Measurements from ENCODE around the gene PSME1.

Gene PSME1

DNA sequence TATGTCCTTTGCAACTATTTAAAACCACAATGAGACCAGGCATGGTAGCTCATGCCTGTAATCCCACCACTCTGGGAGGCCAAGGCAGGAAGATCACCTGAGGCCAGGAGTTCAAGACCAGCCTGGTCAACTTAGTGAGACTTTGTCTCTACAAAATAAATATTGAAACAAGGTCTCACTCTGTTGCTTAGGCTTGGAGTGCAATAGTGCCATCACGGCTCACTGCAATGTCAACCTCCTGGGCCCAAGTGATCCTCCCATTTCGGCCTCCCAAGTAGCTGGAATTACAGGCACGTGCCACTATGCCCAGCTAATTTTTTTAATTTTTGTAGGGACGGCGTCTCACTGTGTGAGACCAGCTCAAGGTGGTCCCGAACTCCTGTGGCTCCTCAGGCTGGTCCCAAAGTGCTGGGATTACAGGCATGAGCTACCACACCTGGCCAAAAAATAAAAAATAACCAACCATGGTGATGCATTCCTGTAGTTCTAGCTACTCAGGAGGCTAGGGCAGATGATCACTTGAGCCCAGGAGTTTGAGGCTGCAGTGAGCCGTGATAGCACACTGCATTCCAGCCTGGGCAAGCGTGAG, 6.5 kb upstream of the PSME1 start:
- DNase-seq (ENCODE audit: low read depth, low spot score), result no peak

DNA sequence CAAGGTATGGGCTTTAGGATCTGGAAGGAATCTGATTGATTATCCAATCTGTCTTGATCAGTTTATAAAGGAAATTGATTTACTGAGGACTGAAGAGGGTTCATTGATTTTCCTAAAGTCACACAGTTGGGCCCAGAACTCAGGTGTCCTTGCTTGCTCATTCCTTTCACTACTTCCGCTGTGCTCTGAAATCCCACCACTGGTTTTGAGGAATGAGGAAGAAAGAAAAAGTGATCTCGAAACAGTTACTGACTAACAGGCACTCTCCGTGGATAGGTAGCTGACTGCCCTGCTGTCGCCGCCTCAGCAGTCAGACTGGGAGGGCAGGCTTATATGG, 5.6 kb upstream of the PSME1 start, which contains the start of gene FITM1:
Gene FITM1 (plus strand): TSS at position 280 of the 337 bp plus-strand sequence. CDS start 905 bp downstream, outside the sequence.
- DNase-seq (ENCODE audit: low read depth, low spot score), result no peak

DNA sequence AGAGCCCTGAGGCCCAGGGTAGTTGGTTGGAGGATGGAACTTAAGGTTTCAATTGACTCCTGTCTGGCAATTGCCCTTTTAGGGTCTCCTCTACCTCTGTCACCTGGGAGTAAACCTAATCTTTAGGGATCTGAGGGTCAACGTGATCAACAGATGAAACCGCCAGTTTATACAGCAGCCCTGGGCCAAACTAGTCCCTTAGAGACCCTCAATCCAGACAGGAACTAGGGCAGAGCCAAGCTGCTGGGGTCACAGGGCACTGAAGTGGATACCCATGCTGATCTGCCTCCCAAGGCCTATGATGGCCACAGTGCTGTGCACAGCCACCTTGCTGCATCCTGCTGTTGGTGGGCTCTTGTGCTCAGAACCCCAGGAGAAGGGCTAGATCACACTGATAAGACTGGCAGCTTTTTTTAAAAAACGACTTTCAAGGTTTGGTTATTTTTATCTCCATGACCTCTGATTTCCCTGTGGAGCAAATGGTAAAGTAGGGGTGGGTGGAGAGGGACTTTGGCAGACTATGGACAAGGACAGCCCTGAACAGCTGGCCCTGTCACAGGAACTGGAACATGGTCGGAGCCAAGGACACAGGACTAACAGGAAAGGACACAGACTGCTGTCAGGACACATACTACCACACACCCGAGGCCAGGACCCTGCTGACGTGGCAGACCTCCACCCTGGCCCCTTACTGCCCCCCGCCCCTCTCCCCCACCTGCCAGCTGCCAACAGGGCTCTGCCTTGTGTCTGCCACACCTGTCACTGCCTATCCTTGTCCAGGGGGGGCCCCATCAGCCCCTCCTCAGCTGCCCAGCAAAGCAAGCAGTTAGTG, 5.1 kb upstream of the PSME1 start:
- no peak for DNase-seq (ENCODE audit: low read depth, low spot score)

DNA sequence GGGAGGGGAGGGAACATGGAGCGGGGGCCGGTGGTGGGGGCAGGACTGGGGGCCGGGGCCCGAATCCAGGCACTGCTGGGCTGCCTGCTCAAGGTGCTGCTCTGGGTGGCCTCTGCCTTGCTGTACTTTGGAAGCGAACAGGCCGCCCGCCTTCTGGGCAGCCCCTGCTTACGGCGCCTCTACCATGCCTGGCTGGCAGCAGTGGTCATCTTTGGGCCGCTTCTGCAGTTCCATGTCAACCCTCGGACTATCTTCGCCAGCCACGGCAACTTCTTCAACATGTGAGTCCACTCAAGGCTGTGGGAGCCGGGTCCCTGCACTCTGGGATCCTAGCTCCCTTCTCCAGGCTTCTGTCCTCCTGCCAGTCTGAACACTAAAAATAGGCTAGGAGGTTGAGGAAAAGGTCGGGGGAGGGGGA, 4.4 kb upstream of the PSME1 start:
- DNase-seq (ENCODE audit: low read depth, low spot score), result no peak

DNA sequence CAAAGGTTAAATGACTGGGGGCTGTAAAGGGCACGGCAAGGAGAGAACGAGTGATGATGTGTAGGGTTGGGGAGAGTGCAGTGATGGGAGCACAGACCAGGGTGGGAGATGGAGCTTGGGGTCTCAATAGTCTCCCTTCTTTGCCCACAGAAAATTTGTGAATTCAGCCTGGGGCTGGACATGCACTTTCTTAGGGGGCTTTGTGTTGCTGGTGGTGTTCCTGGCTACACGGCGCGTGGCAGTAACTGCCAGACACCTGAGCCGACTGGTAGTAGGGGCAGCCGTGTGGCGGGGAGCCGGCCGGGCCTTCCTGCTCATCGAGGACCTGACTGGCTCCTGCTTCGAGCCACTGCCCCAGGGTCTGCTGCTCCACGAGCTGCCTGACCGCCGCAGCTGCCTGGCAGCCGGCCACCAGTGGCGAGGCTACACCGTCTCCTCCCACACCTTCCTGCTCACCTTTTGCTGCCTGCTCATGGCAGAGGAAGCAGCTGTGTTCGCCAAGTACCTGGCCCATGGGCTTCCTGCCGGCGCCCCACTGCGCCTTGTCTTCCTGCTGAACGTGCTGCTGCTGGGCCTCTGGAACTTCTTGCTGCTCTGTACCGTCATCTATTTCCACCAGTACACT, 3.8 kb upstream of the PSME1 start:
- no peak for DNase-seq (ENCODE audit: low read depth, low spot score)

DNA sequence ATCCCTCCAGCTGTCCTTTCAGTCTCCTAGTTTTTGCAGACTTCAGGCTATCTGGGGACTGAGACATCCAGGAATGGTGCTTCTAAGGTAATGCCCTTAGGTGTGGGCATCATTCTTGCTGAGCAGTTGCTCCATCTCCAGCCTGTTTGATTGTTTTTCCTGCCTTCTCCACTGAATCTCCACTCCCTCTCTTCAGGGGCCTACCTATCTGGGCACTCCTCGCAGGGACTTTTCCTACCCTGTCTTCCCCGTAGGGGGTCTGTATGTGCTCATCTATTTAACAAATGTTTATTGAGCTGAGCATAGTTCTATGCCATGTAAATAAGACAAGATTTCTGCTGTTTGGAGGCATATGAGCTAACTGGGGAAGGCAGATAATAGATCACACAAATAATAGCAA, 3.0 kb upstream of the PSME1 start:
- DNase-seq (ENCODE audit: low read depth, low spot score), result no peak

DNA sequence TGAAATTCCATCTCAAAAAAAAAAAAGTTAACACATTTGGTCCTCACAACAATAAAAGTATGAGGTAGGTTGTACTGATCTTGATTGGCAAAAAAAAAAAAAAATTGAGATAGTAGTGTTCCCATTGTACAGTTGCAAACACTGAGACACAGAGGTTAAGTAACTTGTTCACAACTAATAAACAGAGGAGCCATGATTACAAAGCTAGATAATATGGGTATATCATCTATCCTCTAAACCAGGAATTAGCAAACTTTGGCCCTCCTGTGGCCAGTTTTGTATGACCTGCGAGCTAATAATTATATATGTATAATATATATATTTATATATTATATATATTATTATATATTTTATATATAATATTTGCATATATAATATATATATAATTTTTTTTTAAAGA, 2.3 kb upstream of the PSME1 start:
- no peak for DNase-seq (ENCODE audit: low read depth, low spot score)

DNA sequence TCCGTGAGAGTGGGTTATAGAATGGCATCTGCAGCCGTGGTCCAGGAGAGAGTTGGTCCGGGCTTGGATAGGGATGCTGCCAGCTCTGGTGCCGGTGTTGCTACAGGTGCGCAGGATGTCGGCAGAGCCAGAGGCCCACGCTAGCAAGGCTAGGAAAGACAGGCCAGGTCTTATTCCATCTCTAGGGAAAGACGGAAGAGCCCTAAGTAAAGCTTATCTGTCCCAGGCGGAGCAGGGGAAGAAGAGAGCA, 485 bp upstream of the PSME1 start:
- no peak for DNase-seq (ENCODE audit: low read depth, low spot score)

DNA sequence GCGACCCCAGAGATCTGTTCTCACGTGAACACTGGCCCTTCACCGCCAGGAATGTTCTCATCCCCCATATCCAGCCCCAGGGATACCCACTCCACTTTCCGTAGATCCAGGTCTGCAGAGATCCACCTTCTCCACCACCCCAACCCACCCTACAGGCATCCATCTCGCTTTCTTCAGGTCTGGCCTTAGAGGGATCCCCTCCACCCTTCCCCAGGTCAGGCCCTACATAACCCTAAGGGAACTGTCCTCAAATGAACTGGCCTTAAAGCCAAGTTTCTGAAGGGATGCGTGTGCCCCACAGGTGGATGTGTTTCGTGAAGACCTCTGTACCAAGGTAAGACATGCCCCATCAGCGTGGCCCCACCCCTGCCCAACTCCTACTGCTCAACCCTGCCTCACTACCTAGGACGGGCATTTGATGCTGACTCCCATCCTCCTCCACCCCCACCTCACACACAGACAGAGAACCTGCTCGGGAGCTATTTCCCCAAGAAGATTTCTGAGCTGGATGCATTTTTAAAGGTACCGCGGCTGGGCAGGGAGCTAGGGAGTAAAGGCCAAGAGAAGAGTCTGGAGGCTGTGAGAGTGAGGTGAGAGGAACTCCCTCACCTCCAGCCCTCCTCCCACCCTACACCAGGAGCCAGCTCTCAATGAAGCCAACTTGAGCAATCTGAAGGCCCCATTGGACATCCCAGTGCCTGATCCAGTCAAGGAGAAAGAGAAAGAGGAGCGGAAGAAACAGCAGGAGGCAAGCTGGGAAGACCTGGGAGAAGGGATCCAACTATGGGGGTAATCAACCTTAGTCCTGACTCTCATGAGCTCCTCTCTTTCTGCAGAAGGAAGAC, 912 bp downstream of the PSME1 start:
- DNase-seq (ENCODE audit: low read depth, low spot score), result no peak

DNA sequence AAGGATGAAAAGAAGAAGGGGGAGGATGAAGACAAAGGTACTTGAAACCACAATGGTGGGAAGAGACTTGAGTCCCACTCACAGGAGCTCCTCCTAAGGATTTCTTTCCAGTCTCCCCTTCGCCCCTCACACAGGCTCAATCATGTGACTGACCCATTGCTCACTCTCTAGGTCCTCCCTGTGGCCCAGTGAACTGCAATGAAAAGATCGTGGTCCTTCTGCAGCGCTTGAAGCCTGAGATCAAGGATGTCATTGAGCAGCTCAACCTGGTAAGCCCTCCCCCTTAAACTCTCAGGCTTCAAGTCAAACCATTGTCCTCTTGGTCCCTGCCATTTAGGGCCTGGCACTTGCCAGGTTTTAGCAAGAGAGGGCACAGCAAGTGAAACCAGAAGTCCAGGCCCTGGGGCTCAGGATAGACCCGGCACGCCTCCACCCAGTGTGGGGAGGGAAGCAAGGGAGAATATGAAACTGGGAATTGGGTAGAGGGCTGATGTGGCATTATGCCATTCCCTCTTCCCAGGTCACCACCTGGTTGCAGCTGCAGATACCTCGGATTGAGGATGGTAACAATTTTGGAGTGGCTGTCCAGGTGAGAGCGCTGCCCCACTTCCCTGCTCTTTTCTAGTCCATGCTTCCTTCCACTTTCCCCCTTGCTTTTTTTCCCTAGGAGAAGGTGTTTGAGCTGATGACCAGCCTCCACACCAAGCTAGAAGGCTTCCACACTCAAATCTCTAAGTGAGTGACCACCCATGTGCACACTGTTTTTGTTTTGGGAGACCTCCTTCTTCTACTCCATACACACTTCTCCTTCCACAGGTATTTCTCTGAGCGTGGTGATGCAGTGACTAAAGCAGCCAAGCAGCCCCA, 1.8 kb downstream of the PSME1 start:
- DNase-seq (ENCODE audit: low read depth, low spot score), result no peak

DNA sequence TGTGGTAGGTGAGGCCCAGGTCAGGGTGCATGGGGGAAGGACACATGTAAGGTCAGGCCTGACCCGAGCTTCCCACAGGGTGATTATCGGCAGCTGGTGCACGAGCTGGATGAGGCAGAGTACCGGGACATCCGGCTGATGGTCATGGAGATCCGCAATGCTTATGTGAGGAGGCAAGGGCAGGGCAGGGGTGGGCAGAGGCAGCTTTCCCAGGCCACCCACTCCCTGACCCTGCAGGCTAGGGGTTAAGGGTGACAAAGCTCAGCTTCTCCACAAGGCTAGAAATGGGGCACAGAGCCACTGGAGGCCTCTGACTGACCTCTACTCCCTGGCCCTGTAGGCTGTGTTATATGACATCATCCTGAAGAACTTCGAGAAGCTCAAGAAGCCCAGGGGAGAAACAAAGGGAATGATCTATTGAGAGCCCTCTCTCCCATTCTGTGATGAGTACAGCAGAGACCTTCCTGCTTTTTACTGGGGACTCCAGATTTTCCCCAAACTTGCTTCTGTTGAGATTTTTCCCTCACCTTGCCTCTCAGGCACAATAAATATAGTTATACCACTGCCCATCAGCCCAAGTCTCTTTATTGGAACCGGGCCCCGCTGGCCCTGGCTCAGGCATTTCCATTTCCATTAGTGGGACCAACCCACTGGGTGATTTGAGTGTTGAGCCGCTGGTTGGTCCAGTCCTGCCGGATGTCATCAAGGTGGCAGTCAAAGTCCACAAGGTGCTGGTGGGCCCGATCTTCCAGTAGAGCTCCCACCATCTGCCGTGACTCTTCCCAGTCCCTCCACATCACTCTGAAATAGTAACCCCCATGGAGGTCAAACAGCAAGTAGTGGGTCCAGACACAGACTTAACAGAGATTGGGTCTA, 2.6 kb downstream of the PSME1 start:
- DNase-seq (ENCODE audit: low read depth, low spot score), result no peak

DNA sequence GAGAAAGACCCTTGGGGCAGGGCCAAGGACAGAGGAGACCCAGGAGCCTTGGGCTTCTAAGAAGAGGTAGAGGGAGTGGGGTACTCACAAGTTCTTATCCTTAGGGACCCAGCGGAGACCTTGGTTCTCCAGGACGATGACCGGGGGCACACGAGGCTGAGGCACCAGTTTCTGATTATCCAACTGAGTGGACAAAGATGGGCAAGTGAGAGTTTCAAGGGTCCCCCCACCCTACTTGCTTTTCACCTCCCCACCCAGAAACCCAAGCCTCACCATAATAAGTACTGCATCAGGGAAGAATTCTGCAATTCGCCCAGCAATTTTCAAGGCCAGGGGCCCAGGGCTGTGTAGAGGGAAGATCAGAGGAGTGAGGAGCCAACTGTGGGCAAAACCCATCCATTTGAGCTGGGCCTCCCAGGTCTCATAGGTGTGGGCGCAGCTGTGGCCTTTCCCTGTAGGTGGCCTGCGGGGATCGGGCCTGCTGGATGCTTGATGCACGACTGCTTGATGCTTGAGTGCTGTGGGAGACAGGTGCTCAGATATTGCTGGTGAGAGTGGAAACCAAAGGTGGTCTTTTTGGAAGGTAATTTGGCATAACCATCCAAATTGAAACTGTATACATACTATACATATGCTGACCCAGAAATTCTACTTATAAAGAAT, 3.4 kb downstream of the PSME1 start:
- no peak for DNase-seq (ENCODE audit: low read depth, low spot score)

DNA sequence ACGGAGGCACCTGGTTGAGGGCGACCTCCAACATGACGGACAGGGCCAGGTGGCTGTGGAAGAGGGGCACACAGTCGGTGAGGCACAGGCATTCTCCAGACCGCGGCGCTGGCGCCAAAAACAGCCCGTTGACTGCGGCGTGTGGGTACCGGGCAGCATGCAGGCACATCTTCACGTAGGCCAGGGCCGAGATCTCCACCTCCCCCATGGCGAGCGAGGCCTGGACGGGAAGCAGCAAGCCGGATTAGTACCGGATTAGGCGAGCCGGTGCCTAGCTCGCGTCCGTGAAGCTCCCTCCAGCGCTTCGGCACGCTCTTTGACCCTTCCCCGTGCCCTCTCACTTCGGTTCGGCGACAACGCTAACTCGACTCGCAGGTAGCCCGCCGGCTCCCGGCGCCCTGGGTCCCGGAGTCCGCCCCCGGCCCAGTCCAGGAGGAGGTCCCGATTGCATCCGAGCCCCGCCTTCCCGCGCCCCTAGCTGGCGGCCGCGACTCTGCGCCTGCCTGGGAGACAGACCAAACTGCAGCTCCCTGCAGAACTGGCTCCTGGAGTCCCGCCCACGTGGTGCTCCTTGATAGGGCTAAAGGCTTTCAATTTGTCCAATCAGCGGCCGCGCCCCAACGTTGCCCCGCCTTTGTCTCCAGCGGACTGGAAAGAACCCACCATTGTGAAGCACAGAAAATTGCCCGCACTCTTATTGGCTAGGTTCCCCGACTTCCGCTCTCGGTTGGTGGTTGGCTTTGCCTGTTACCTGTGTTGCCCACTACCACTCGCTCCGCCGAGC, 5.3 kb downstream of the PSME1 start, which contains the start of gene EMC9:
Gene EMC9 (minus strand): TSS at position 495 of the 784 bp plus-strand sequence. CDS start 287 bp downstream, at position 208.
- DNase-seq (ENCODE audit: low read depth, low spot score), result peak; percentile 99

DNA sequence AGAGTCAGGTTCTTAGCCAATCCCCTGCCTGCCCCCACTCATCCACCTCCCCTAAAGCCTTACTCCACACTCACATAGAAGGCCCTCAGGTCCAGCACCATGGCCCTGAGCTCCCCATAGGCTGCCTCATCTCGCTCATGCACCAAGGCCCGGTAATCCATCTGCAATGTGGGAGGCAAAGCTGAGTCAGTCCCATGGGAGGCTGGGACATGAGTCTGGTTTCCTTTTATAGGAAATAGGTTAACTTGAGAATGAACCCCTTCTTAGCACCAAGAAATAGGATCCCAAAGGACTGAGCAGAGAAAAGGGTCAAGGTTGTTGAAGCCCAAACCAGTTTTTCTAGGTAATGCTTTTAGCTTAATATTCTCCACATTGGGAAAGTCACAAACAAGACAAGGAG, 7.5 kb downstream of the PSME1 start:
- DNase-seq (ENCODE audit: low read depth, low spot score), result no peak

DNA sequence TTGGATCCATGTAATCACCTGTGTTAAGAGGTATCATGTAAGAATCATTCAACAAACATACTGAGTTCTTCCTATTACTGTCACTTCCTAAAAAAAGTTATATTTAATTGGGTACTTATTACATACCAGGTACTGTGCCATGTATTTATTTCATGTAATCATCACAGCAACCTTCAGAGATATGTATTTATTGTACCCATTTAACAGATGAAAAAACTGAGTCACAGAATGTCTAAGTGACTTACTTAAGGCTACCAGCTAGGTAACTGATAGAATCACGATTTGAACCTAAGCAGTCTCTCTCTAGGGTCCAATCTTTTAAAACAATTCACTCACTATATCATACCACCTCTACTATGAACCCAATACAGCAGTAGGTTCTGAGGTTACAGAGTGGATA, 8.5 kb downstream of the PSME1 start:
- no peak for DNase-seq (ENCODE audit: low read depth, low spot score)

DNA sequence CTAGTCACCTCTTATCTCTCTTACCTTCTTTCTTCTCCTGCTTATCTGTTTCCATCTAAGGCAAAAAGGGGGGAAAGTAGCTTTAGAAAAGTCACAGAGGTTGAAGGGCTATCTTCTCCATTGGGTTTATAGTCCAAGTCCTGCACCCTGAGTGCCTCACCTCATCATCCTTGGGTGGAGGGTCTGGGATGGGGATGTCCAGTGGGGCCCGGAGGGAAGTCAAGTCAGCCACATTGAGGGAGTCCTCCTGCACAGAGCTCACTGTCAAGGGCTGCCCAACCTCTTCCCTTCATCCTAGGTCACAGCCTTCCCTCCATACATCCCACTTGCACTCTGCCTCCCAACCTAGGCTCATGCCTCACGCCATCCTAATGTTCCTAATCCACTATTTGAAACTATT, 9.2 kb downstream of the PSME1 start:
- no peak for DNase-seq (ENCODE audit: low read depth, low spot score)

DNA sequence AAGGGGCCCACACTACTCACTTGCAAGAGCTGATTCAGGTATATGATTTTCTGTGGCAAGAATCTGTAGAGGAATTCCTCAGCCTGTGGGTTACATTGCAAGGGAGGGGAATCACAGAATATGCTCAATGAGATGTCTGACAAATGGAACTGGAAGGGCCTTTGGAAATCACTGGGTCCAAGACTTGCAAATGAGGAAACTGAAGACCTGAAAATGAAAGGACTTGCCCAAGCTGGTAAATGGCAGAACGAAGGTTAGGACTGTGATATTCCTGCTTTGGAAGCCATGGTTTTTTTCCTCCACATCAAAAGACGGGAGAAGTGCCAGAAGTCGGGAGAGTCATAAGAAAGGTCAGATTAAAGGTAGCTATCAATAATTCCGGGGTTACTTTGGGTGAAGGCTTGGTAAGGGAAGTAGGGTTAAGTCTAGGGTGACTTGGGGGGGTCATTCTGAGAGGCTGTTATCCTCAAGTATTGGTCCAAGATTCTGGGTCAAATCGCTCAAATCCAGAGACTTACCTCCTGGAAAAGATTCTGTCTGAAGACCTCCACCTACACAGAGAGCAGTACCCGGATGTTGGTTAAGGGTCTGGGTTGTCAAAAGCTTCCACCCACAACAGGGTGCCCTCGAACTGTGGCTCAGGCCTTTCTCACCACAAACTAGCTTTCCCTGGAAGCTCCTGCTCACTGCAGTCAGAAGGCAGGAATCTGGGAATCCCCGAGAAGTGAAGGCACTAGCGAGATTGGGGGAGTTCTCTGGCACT, 9.9 kb downstream of the PSME1 start:
- no peak for DNase-seq (ENCODE audit: low read depth, low spot score)

DNA sequence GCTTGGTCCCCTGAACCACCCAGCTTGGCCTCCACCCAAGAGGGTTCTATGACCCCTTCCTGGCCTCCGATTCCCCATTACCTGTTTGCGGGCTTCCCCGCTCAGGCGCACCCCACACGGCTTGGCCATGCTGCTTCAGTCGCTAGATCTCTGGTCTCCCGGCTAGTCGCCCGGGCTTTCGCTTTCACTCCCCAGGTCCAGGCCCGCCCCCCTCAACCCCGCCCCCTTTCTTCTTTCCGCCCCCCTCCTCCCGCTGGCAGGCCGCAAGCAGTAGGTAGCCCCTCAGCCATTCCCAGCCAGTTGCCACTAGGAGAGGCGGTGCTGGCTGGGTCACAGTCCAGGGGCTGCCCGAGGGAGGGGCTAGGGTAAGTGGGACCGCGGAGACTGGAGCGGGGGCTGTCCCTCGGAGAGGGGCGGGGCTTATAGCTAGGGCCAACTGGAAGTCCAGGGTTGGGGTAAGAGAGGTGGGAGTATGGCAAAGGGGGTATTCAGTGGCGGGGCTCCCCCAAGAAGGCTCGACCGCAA, 10.5 kb downstream of the PSME1 start, which contains the start of gene PSME2:
Gene PSME2 (minus strand): TSS at position 158 of the 525 bp plus-strand sequence. CDS start 29 bp downstream, at position 129.
- peak; percentile 68 for DNase-seq (ENCODE audit: low read depth, low spot score)
